ENCODE measurements around the gene OSMR. TPM values are rescaled to one million over a fixed set of nuclear protein-coding genes. Genes with fewer than 3 reads are reported as not detected.

OSMR gene
- total and polyA plus RNA-seq, 2 donors (not counting 3 experiments of a cell fraction or from before 2014, with no cell fraction given) = 6.1 to 19.7 TPM

DNA sequence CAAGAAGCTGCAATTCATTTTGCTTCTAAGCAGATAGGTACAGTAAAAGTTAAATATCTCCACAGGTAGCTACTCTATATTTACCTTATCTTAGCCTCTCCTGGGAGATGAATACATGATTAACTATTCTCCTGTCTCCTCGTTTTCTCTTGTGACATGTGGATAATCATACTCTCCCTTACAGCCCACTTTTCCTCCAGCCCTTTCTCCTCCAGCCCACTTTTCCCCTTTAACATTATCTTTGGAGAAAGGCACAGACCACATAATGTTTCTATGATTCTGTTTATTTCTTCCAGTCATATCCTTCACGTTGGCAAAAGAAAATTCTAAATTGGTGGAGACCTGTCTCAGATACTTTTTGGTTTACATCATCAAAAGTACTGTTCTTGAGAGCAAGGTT is 84.0 kb downstream of the OSMR start:
- H3K36me3 ChIP-seq (ENCODE audit: control insufficient read depth in 2 of 2, extremely low read depth in 1 of 2, insufficient read depth in 2 of 2, low read length in 2 of 2) = no peaks in the 10 kb centered on the region
- DNase-seq (ENCODE audit: low read depth, low spot score) (no peak), FAIRE-seq (no peak)
- ChIA-PET POLR2A (no interaction called here), CTCF (no interaction called here)
- H3K27ac ChIP-seq (ENCODE audit: insufficient read depth, low read depth, low read length) = no peak overlapping the region
- no peaks in the 10 kb centered on the region for H3K9me3 ChIP-seq (replicated peaks; ENCODE audit: control insufficient read depth, insufficient read depth, low read length)
- intact Hi-C loops (cut with micrococcal nuclease) (loop anchor here (10.0 kb wide), 1 partner anchor 375 kb away; the partner anchor contains the start of gene LIFR), dilution Hi-C loops (cut with MboI; ENCODE audit: extremely low pct_ligation_motif_present, low sequenced_read_pairs) (no loop called here)
- H3K4me3 ChIP-seq (replicated peaks in 1 of 3; ENCODE audit: insufficient read depth in 1 of 3, low read depth in 1 of 3, low read length in 3 of 3) = no peak overlapping the region
- no peak overlapping the region for H3K4me2 ChIP-seq (ENCODE audit: insufficient read depth, low read length)
- H2AFZ ChIP-seq (ENCODE audit: low read depth, low read length) = no peak overlapping the region
- H4K20me1 ChIP-seq (replicated peaks; ENCODE audit: control insufficient read depth, extremely low read depth, insufficient read depth, low read length) = no peaks in the 10 kb centered on the region
- no TSS peak for BruUV-seq (replicated peaks)
- no peaks in the 10 kb centered on the region for H3K27me3 ChIP-seq (ENCODE audit: control insufficient read depth in 2 of 2, insufficient read depth in 2 of 2, low read length in 2 of 2)
- no peak overlapping the region for H3K9ac ChIP-seq (replicated peaks; ENCODE audit: extremely low read depth, insufficient read depth, low read length)
- no peaks in the 10 kb centered on the region for H3K79me2 ChIP-seq (ENCODE audit: control insufficient read depth, insufficient read depth, low read length)
- TF ChIP-seq FOS (IDR thresholded peaks at IDR 0.05; ENCODE audit: borderline replicate concordance, insufficient read depth, low read length) = no peak
- no peak for TF ChIP-seq CTCF (IDR thresholded peaks at IDR 0.05; ENCODE audit: extremely low read depth in 1 of 2, insufficient read depth in 1 of 2, low read depth in 1 of 2, low read length in 2 of 2)
- no peak for TF ChIP-seq JUN (IDR thresholded peaks at IDR 0.05; ENCODE audit: borderline replicate concordance, insufficient read depth, insufficient read length, low read depth)
- no peak for TF ChIP-seq EZH2 (IDR thresholded peaks at IDR 0.05; ENCODE audit: borderline replicate concordance, low read depth, low read length, severe bottlenecking)
- TF ChIP-seq GATA2 (IDR thresholded peaks at IDR 0.05; ENCODE audit: insufficient read depth, insufficient read length, low read depth, low read length) = no peak
- no peak for TF ChIP-seq MAX (IDR thresholded peaks at IDR 0.05; ENCODE audit: insufficient read depth, insufficient read length)
- no peak for TF ChIP-seq POLR2A (IDR thresholded peaks at IDR 0.05; ENCODE audit: low read depth, low read length)
- no peak for TF ChIP-seq MYC (IDR thresholded peaks at IDR 0.05; ENCODE audit: low read depth, low read length)
- TF ChIP-seq POLR2AphosphoS5 (IDR thresholded peaks at IDR 0.05; ENCODE audit: insufficient read depth, low read depth, low read length) = no peak
- H3K4me1 ChIP-seq (ENCODE audit: control insufficient read depth, extremely low read depth, insufficient read depth, low read length) = no peaks in the 10 kb centered on the region
- no peaks in the 10 kb centered on the region for H3K9me1 ChIP-seq (replicated peaks; ENCODE audit: control insufficient read depth, extremely low read depth, insufficient read depth, low read length)
